HG03520 (cell line): ENCODE measurements around the gene PI4KB.
"Not testable (repeated sequence)": the region's sequence is repeated elsewhere in the genome, so short reads cannot be mapped to it uniquely, and the experiment has no call there.

Experiments used
- ATAC-seq: cut with Tn5 transposase; IDR thresholded peaks from one replicate; pipeline ENCODE4 v1.9.1; 2021; ENCODE audit warnings: mild to moderate bottlenecking, moderate library complexity; ENCODE audit not compliant: unreplicated experiment

PI4KB gene

DNA sequence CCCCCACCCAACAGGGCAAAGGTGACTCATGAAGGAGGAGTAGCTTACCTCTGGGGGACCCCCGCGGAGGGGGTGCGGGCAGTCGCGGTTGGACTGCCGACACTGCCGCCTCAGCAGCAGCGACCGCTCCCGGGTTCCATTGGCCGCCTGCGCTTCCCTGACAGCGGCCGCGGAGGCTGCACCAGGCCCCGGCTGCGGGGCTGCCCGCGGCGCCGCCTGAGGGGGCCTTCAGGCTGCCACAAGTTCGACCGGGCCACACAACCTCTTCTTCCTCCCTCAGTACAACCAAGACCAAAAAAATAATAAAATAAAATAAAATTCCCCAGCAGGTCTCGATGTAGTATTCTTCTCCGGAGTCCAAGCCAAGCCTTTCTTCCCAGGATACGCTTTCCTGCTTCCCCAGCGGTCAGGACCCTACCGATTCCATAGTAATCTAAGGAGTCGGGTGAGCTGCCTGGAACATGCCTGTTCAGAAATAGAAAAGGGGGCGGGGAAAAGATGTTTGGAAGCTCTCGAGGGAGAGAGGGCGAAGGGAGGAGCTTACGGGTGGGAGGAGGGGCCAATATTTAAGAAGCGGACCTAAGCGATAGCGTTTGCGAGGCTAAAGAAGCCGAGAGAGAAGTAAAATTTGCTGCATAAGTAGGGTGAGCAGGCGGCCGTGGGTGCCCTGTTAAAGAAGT lies at the start of gene PI4KB:
TSS of gene PI4KB (minus strand) at position 194 of the 680 bp plus-strand sequence. CDS start 10,935 bp downstream, outside the sequence.
- ATAC-seq = peak; percentile 75

DNA sequence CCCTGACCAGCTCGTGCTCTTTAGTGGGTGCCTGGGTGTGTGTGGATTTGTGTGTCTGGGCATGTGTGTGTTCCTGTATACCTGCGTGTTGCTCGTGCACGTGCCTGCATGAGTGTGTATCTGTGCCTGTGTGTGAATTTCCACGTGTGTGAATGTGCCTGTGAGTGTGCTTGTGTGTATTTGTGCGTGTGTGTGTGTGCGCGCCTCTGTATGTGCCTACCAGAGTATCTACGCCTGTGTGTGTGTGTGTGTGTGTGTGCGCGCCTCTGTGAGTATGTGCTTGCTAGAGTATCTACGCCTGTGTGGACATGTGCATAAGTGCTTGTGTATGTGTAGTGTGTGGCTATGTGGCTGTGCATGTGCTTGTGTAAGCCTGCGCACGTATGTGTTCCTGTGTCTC lies 46.0 kb upstream of the PI4KB start:
- ATAC-seq = no peak

- ATAC-seq = no peak
Measured at GRCh38 chr1:151372058-151372934, 45.1 kb upstream of the PI4KB start, which contains the start of gene SELENBP1. SELENBP1 (minus strand) TSS chr1:151372705; CDS start chr1:151372641, 64 bp downstream.

- ATAC-seq = no peak
Measured at GRCh38 chr1:151371370-151372057, 44.3 kb upstream of the PI4KB start.

DNA sequence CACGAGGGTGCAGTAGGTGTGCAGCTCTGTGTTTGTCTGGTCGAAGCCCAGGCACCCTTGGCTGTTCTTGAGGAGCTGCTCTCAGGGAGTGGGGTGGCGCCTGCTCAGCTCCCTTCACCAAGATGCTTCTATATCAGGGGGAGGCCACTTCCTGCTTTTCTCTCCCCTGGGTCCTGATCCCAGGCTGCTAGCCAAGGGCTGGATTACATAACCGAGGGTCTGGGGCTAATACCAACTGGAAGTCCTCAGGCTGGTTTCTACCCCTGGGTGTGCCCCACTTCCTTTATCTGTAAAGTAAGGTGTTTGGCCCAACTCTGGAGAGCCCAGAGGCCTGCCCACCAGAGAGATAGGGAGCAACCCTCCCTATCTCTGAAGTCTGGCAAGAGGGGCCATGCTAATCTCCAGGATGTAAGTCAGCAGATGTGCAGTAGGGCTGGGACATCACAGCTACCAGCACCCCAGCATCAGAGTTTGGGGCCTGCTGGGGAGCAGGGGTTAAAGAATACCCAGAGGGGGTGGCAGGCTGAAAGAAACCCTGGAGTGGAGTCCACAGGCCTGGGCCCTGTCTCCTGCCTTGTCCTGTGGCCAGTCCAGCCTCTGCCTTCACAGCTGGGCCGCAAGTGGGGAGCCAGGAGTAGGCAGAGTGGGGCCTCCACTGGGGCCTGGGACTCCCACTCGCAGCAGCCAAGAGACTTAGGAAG lies 43.1 kb upstream of the PI4KB start:
- no peak for ATAC-seq

- no peak for ATAC-seq
Measured at GRCh38 chr1:151369621-151370048, 42.4 kb upstream of the PI4KB start.

DNA sequence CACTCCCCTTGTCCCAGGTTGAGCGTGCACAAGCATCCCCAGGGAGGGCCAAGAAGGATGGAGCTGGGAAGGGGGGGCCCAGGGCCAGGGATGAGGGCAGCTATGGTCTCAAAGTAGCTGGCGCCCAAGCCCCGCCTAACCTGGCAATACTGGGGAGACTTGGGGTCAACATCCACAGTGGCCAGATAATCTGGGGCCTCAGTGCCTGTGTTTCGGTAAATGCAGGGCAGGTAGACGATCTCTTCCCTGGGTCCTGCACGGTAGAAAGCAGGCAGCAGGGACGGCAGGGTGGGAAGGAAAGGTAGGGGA lies 42.0 kb upstream of the PI4KB start:
- ATAC-seq = no peak

GRCh38 chr1:151368393-151369301 lies 41.4 kb upstream of the PI4KB start:
- ATAC-seq = no peak

DNA sequence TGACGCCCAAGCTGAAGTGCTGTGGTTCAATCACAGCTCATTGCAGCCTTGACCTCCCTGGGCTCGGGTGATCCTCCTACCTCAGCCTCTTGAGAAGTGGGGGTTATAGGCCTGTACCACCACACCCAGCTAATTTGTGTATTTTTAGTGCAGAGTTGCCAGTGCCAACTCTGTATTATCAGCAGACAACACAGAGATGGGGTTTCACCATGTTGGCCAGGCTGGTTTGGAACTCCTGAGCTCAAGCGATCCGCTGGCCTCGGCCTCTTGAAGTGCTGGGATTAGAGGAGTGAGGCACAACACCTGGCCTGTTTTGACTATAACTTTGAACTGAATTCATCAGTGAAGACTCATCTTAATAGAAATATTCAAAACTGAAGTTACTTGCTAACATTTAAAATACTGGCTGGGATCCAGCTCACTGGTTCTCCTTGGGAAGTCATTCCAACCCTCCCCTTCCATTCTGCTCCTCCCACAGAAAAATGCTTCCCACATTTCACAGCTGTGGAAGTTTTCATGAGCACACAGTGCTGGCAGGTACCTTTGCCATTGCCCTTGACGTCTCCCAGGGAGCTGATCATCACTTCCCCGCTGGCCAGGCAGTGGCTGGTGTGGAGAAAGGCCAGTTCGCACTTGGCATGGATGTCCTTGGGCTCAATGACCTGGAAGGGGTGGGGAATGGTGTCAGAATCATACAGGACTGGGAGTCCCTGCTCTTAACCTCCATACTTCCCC lies 40.6 kb upstream of the PI4KB start:
- no peak for ATAC-seq

DNA sequence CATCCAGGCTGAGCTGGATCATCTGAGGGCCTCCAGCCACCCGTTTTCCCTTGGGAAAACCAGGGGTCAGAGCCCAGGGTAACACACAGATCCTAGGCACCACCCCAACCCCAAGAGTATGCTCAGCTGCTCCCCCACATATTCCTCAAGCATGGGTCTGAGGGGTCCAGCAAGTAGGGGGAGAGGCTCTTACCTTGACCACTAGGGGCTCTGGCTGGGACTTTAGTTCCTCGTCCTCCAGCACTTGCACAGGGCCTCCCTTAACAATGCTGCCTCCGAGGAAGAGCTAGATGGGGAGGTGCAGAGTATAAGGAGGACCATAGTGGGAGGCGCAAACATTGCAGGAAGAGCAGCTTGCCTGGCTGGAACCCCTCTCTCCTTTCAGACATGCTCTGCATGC lies 37.8 kb upstream of the PI4KB start:
- ATAC-seq = no peak

DNA sequence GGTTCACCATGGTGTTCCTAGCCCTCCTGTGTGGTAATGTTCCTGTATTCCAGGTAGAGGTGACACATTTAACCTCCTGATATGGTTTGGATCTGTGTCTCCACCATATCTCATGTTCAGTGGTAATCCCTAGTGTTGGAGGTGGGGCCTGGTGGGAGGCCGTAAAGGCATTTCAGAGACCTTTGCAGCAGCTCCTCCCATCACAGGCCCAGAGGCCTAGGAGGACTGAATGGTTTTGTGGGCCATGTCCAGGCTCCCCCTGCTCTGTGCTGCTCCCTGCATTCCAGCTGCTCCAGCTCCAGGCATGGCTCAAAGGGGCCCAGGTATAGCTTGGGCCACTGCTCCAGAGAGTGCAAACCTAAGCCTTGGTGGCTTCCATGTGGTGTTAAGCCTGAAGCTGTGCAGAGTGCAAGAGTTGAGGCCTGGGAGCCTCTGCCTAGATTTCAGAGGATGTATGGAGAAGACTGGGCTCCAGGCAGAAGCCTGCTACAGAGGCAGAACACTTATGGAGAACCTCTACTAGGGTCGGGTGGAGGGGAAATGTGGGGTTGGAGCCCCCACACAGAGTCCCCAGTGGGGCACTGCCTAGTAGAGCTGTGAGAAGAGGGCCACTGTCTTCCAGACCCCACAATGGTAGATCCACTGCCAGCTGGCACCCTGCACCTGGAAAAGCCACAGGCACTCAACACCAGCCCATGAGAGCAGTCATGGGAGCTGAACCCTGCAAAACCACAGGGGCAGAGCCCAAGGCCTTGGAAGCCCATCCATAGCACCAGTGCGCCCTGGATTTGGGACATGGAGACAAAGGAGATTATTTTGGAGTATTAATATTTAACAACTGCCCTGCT lies 35.3 kb upstream of the PI4KB start:
- ATAC-seq = no peak

DNA sequence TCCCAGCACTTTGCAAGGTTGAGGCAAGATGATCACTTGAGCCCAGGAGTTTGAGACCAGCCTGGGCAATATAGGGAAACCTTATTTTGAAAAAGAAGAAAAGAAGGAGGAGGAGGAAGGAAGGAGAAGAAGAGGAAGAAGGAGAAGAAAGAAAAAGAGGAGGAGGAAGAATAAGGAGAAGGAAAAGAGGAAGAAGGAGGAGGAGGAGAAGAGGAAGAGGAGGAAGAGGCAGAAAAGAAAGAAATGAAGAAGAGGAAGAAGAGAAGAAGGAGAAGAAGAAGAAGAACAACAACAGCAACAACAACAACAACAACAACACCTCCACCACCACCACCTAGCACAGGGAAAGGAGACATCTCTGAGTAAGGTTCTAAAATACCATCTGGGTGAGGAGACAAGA lies 34.7 kb upstream of the PI4KB start:
- no peak for ATAC-seq

- ATAC-seq = no peak
Measured at GRCh38 chr1:151356696-151357095, 29.5 kb upstream of the PI4KB start.

GRCh38 chr1:151352021-151352718 lies 25.0 kb upstream of the PI4KB start:
- no peak for ATAC-seq

- not testable (repeated sequence) for ATAC-seq
Measured at GRCh38 chr1:151350323-151350722, 23.1 kb upstream of the PI4KB start.

- no peak for ATAC-seq
Measured at GRCh38 chr1:151347523-151348246, 20.5 kb upstream of the PI4KB start.
